ENCODE results near the gene BUB1B.
"Not testable (repeated sequence)": the region's sequence is repeated elsewhere in the genome, so short reads cannot be mapped to it uniquely, and the experiment has no call there.

Gene BUB1B

DNA sequence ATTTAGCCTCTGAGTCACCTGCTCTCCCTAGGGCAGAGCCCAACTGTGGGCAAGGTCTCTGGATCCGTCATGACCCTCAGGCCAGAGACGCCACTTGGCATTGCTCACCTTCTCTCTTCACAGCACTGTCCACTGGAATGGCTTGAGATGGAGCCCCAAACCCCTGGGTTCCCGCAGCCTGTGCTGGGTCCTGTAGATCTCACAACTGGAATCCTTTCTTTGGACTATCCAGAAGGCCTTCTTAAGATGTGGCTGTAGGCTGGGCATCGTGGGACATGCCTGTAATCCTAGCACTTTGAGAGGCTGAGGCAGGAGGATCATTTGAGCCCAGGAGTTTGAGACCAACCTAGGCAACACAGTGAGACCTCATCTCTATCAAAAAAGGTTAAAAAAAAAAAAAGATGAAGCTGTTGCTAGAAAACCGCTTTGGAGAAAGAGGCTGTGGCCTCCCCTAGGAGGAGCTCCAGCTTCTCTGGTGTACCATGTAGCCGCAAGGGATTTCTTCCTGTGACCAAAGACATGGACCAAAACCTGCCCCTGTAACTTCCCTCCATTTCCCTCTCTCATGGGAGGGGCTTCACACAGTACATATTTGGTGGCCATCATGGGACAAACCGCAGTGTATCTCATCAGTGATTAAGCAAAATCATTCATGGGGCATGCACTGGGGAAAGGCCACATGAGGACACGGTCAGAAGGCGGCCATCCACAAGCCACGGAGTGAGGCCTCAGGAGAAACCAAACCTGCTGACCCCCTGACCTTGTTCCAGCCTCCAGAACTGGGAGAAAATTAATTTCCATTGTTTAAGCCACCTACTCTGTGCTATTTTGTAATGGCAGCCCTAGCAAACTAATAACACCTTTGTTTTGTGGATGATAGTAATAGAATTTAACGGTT lies 23.3 kb upstream of the BUB1B start:
- DNase-seq = no peak

DNA sequence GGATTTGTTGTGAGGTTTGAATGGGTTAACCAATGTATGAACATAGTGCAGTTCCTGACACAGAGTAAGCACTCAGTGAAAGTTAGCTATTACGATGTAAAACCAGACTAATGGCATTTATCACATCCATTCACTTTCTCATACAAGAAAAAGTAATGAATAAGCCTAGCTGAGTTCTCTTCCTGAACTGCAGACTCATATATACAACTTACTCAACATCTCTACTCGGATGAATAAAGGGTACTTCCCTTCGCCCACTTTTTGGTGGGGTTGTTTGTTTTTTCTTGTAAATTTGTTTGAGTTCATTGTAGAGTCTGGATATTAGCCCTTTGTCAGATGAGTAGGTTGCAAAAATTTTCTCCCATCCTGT lies 22.7 kb upstream of the BUB1B start:
- not testable (repeated sequence) for DNase-seq

DNA sequence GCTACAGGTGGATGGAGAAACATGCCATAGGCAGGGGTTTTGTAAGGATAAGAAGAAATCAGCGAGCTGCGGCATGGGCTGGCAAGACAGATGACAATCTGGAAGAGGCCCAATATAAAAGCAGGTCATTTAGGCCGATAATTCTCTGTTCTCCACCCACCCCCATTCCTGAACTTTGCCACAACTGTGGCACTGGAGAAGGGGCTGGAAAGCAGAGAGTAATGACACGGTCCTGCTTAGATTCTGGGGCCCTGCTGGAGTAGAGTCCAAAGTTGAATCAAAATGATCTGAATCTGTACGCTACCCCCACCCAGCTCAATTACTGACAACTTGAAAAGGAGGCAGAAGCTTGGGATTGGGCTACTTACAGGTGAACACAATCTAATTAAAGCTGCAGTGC lies 18.4 kb upstream of the BUB1B start:
- DNase-seq = no peak

GRCh38 chr15:40146037-40146436 lies 14.8 kb upstream of the BUB1B start:
- DNase-seq = no peak

GRCh38 chr15:40149339-40149738 lies 11.5 kb upstream of the BUB1B start:
- no peak for DNase-seq

DNA sequence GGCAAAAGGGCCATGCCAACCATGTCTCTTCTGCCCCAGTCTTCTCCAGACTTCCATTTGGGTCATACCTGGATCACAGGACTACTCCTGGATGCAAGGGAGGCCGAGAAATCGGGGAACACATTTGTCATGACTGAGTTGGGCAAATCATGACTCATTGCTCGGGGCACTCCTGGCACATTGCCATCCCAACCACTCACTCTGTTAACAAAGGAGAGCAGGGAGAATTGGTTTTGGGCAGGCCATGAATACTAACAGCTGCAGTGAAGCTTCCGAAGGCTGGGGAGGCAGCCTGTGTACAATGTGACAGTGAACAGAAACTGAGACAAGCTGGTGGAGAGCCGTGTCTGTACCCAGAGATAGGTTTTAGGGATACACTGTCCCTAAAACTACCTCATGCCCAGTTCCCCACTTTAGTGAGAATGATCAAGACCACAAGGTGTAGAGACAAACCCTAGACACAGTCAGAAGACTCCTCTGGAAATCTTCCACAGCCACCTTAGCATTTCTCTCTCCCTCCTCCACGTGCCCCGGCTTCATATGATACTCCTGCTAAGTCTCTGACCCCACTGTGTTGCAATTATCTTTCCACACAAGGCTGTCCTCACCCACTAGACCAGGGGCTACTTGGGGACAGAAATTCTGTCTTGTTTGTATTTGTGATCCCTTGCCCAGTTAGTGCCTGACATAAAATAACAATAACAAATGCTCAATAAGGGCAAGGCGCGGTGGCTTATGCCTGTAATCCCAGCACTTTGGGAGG lies 10.5 kb upstream of the BUB1B start:
- peak; percentile 20 for DNase-seq

- no peak for DNase-seq
Measured at GRCh38 chr15:40151499-40151898, 9.4 kb upstream of the BUB1B start.

DNA sequence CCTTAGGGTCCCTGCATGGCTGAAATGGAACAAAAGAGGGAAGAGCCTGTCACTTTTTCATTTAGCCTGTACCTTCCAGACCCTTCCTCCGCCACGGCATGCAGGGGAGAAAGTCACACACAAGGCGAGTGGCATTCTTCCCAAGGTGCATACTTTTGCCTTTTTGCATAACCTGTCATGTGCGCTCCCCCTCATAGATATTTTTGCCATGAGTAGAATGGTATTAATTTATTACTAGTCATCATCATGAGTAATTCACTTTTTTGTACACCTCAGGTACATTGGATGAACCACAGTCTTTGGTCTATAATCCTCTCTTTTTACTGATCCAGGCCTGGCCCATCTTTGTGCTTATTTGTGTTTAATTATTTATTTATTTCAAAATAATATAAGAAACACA lies 8.9 kb upstream of the BUB1B start:
- no peak for DNase-seq

DNA sequence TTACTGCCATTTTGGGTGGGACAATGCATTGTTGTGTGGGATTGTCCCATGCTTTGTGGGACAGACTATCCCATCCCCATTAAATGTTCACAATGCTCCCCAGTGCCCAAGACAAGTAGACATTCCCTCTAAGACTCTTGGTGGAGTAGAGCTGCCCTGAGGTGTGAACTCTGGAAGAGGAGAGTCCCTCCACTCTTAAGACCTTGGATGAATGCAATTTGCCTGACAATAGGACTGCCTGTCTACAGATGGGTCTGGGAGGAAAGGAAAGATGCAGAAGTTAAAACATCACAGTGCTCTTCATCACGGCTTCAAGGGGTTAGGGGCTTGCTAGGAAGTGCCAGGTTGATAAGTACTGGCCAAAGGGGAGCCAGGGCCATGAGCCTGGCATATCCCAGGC lies 6.0 kb upstream of the BUB1B start:
- DNase-seq = not testable (repeated sequence)

- DNase-seq = no peak
Measured at GRCh38 chr15:40155270-40155910, 5.5 kb upstream of the BUB1B start.

DNA sequence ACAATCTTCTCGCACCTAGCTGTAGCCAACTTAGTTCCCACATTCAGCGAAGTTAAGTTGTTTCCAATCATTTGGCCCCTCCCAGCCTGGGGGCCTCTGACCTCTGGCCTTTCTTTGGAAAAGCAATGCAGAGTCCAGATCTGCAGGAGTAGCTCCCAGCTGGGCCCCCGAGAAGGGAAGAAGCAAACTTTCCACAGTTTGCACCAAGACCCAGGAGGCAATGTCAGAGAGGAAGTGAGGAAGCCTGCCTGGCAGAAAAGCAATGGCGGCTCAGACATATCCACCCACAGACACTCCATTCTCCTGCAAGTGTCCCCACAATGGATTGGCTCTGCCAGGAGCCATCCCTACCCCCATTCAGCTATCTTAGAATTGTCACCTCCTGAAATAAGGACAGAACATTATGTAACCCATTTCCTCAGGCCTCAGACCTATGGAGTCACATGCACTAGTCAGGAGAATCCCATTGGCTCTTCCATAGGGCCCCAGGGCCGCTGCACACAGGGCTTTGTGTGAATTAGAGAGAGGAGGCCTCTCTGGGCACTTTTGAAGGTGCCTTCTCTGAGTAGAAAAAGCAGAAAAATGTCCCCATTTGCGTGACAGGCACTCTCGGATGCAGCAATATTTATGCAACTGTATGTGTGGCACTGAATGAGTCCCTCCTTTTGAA lies 3.0 kb upstream of the BUB1B start:
- DNase-seq = no peak

- DNase-seq = no peak
Measured at GRCh38 chr15:40160021-40160420, 848 bp upstream of the BUB1B start.

DNA sequence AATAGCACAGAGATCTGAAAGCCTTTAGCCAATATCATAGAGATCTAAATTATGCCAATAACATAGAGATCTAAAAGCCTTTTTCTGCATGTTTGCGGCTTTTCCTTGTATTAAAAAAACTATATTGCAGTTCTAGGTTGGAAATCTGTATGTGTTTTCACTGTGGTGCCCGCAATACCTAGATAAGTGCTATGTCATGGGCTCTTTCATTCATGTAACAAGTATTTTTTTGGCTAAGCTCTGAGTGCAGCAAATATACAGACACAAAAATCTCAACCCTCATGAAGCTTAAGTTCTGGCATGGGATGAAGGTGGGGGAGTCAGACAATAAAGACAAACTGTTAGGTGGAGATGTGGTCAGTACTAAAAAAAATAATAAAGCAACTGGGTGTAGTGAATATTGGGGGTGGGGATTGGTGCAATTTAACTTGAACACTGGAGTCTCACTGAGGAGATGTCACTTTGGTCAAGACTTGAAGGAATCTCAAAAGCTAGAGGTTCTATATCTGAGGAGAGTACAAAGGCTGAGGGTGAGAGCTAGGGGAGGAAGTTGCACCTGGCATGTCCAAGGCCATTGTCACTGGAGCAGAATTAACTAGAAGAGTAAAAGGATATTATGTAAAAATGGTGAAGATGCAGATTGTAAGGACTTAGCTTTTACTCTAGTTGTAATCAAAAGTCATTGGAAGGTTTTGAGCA lies 973 bp downstream of the BUB1B start:
- no peak for DNase-seq

- DNase-seq = no peak
Measured at GRCh38 chr15:40162552-40162951, 1.7 kb downstream of the BUB1B start.

DNA sequence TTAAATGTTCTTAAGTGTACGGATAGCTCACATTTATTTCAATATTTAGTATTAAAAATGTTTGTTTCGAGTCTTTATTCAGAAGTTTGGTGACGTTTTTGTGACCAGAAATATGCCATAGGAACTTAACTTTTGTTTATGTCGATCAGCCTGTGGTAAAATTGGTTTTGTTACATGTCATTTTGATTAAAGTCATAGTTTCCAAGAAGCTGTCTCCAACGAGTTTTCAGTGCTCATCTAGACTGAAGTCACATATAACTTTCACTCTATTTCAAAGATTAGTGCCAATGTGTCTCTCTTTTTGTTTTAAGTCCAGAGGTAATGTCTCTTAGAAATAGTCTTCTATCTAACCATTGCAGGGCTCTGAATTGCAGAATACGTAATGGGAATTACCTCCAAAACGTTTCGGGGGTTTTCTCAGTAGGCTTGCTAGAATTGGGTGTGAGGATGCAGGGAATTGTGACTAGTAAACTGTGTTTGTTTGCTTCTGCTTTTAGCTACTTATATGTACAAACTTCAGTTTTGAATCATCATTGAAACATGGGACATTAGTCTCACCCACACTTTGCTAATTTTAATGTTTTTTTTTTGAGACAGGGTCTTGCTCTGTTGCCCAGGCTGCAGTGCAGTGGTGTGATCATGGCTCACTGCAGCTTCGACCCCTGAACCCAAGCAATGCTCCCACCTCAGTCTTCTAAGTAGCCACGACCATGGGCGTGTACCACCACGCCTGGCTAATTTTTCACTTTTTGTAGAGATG lies 3.0 kb downstream of the BUB1B start:
- no peak for DNase-seq

GRCh38 chr15:40167374-40167773 lies 6.5 kb downstream of the BUB1B start:
- not testable (repeated sequence) for DNase-seq

DNA sequence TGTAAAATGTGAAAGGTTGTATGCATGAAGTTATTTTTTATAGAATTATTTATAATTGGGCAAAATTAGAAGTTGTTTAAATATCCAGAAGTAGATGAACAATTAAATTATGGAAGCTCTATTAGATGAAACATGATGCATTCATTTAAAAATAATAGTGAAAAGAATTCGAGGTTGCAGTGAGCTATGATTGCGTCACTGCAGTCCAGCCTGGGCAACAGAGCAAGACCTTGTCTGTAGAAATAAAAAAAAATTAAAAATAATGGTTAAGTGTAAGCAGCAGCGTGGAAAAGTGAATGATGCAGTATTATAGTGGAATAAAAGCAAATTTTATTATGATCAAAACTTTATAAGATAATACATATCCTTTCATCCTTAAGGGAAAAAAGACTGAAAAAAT lies 14.3 kb downstream of the BUB1B start:
- DNase-seq = no peak

DNA sequence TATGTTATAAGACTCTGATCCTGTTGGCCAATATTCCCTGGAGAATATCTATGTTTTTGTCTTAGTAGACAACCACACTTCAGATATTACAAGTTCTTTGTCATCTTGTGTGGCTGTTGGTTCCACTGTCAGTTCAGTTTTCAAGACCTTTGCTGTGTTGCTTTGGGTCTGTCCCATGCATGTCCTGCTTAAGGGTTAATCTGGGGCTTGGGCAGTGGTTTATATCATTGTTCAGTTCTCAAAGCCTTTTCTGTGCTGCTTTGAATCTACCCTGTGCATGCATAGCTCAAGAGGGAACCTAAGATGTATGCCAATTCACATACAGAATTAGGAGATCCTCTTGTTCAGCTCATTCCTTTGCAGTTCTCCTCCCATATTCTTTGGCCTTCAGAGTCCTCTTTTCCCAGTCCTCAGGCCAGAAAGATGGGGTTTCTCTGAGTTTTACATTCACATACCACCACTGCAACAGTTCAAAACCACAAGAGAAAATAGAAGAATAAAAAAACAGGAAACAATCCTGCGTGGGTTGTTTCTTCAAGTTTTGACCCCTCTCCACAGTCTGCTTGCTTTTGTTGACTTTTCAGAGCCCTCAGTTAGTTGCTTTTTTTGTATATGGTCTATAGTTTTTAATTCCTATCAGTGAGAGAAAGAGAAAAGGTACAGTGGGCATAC lies 21.6 kb downstream of the BUB1B start:
- no peak for DNase-seq

GRCh38 chr15:40183636-40184463 lies 23.0 kb downstream of the BUB1B start:
- DNase-seq = no peak

GRCh38 chr15:40190591-40190990 lies 29.7 kb downstream of the BUB1B start:
- no peak for DNase-seq
